ENCODE data around the gene OTUD7B. TPM values are rescaled to one million over a fixed set of nuclear protein-coding genes. Genes with fewer than 3 reads are reported as not detected.

Gene OTUD7B
- total RNA-seq, 3 donors from 2014 or later (not counting 1 experiment from before 2014, with no cell fraction given): 10.6 to 19.6 (median 12.3) TPM

- intact Hi-C loops (cut with micrococcal nuclease): no loop called here
- H3K4me3 Mint-ChIP-seq: no peak overlapping the region
- no peaks in the 10 kb centered on the region for H3K4me1 ChIP-seq (ENCODE audit: control insufficient read depth, insufficient read depth, low read length)
- H3K27me3 Mint-ChIP-seq (ENCODE audit: low read depth in 2 of 2): peaks cover 6 to 9% of the 10 kb centered on the region in 2 donors
- no peak for TF ChIP-seq CTCF (IDR thresholded peaks at IDR 0.05)
- no peaks in the 10 kb centered on the region for H3K27me3 ChIP-seq (ENCODE audit: control insufficient read depth, insufficient read depth, low read length)
- DNase-seq (no peak), ATAC-seq (no peak)
- no peaks in the 10 kb centered on the region for H3K36me3 Mint-ChIP-seq
- H3K9me3 Mint-ChIP-seq: no peaks in the 10 kb centered on the region
- WGBS (ENCODE audit: insufficient coverage): 92% methylated on average over 9 of the region's 10 CpGs
- H3K27ac Mint-ChIP-seq: no peak overlapping the region
- no peaks in the 10 kb centered on the region for H3K9me3 ChIP-seq (ENCODE audit: control insufficient read depth, insufficient read depth, low read length)
- H3K27ac ChIP-seq (ENCODE audit: low read length): no peak overlapping the region
- no peaks in the 10 kb centered on the region for H3K4me1 Mint-ChIP-seq
- H3K4me3 ChIP-seq (ENCODE audit: low read length): no peak overlapping the region
- H3K36me3 ChIP-seq (ENCODE audit: control insufficient read depth, insufficient read depth, low read length): no peaks in the 10 kb centered on the region
These were observed 103.9 kb downstream of the OTUD7B start for GRCh38 chr1:149906570-149907075.

DNA sequence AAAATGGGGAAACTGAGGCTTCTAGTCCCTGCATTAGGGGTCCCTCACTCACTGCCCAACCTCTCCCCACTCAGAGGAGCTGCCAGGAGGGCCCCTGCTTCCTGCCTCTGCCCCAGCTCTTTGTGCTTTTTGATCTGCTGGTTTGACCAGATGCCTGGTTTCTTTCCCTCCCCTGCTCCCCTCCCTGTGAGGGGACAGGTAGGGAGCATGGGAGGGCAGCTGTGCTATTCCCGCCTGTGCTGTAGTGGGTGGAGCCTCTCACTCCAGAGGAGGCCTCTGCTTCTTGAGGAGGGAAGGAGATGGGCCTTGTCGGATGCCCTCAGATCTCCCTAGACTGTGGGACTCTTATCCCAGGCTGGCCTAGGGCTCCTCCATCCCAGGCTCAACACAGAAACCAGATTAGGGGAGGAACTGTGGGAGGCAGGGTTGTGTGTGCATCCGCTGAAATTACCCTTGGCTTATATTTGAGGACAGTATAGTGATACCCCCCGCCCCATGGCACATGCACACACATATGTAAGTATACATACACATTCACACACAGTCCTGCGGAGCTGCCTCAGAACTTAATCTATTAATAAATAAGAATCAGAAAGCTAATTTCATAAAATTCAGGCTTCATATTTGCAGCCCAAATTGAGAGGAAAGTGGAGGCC lies 106.6 kb downstream of the OTUD7B start:
- no peak for ATAC-seq

GRCh38 chr1:149899460-149900284 lies 110.9 kb downstream of the OTUD7B start, which contains the start of gene BOLA1:
Gene BOLA1 (plus strand): TSS chr1:149899568. CDS start chr1:149900060, 492 bp downstream.
- Mint-ChIP-seq H3K27ac (peak within 1 kb of the TSS; percentile 90 to 94), H3K4me3 (peak within 1 kb of the TSS; percentile 94), H3K36me3 (no peaks in the 10 kb centered on the region), H3K9me3 (no peaks in the 10 kb centered on the region), H3K4me1 (peaks cover 8 to 21% of the 10 kb centered on the region in 2 donors), H3K27me3 (ENCODE audit: low read depth in 2 of 2) (no peaks in the 10 kb centered on the region)
- H3K9me3 ChIP-seq (ENCODE audit: control insufficient read depth, insufficient read depth, low read length): no peaks in the 10 kb centered on the region
- ATAC-seq (peak; percentile 97 to 99 (median 98)), DNase-seq (peak; percentile 74 to 91)
- H3K4me3 ChIP-seq (ENCODE audit: low read length): peak within 1 kb of the TSS; percentile 79
- intact Hi-C loops (cut with micrococcal nuclease): loop anchor here (1.0 kb wide), 1 partner anchor 11 kb away; no protein-coding TSS in a partner anchor
- 12% methylated on average over 65 of the region's 65 CpGs for WGBS (ENCODE audit: insufficient coverage)
- H3K4me1 ChIP-seq (ENCODE audit: control insufficient read depth, insufficient read depth, low read length): peaks cover 14% of the 10 kb centered on the region
- H3K27ac ChIP-seq (ENCODE audit: low read length): peak within 1 kb of the TSS; percentile 79
- no peaks in the 10 kb centered on the region for H3K36me3 ChIP-seq (ENCODE audit: control insufficient read depth, insufficient read depth, low read length)
- no peaks in the 10 kb centered on the region for H3K27me3 ChIP-seq (ENCODE audit: control insufficient read depth, insufficient read depth, low read length)
- no peak for TF ChIP-seq CTCF (IDR thresholded peaks at IDR 0.05)

More for the DNA sequence above, 106.6 kb downstream of the OTUD7B start:
- Mint-ChIP-seq H3K4me3 (no peak overlapping the region), H3K27ac (no peak overlapping the region), H3K4me1 (peaks cover 8 to 20% of the 10 kb centered on the region in 2 donors), H3K36me3 (no peaks in the 10 kb centered on the region), H3K27me3 (ENCODE audit: low read depth in 2 of 2) (peaks cover 6 to 9% of the 10 kb centered on the region in 2 donors), H3K9me3 (no peaks in the 10 kb centered on the region)
- Histone ChIP-seq H3K9me3 (ENCODE audit: control insufficient read depth, insufficient read depth, low read length) (no peaks in the 10 kb centered on the region), H3K36me3 (ENCODE audit: control insufficient read depth, insufficient read depth, low read length) (no peaks in the 10 kb centered on the region), H3K27me3 (ENCODE audit: control insufficient read depth, insufficient read depth, low read length) (no peaks in the 10 kb centered on the region), H3K4me3 (ENCODE audit: low read length) (no peak overlapping the region), H3K4me1 (ENCODE audit: control insufficient read depth, insufficient read depth, low read length) (peaks cover 14% of the 10 kb centered on the region), H3K27ac (ENCODE audit: low read length) (no peak overlapping the region)
- WGBS (ENCODE audit: insufficient coverage): 100% methylated on average over 4 of the region's 5 CpGs
- TF ChIP-seq CTCF (IDR thresholded peaks at IDR 0.05): no peak
- DNase-seq: no peak
- intact Hi-C loops (cut with micrococcal nuclease): no loop called here

Measured in natural killer cell (primary cell).